ENCODE results near the gene KCNAB2. TPM values are rescaled to one million over a fixed set of nuclear protein-coding genes. Genes with fewer than 3 reads are reported as not detected.
A peak's percentile ranks its signal among the peaks of the same experiment; 100 is the strongest.

KCNAB2 gene
- total RNA-seq, 2 donors from 2014 or later: 9.3 to 14.3 TPM

DNA sequence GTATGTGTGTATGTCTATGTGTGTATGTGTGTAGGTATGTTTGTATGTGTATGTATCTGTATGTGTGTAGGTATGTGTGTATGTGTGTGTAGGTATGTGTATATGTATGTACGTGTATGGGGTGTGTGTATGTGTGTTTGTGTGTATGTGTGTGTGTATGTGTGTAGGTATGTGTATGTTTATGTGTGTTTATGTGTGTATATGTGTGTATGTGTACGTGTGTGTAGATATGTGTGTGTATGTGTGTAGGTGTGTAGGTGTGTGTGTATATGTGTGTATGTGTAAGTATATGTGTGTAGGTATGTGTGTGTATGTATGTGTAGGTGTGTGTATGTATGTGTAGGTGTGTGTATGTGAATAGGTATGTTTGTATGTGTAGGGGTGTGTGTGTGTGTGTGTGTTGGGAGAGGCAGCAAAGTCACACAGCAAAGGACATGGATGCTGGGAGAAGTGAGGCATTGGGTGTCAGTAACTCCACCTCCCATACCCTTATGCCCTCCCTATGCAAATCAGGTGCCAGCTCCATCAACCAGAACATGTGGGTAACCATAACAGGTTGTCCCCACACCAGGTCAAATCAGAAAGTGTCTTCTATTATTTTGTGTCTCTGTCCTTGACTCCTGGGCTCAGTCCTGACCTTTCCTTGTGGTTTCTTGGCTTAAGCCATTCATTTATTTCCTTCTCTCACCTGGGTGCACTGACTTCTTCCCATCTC lies 15.0 kb upstream of the KCNAB2 start:
- Histone ChIP-seq H3K27ac (no peak overlapping the region), H3K9me3 (no peaks in the 10 kb centered on the region), H3K36me3 (no peaks in the 10 kb centered on the region), H3K4me3 (no peak overlapping the region), H3K27me3 (no peaks in the 10 kb centered on the region), H3K4me1 (peaks cover 0 to 13% of the 10 kb centered on the region in 2 donors)
- DNase-seq (ENCODE audit: low spot score): no peak
- no peak for TF ChIP-seq CTCF (IDR thresholded peaks at IDR 0.05)

GRCh38 chr1:6033124-6033523 lies 12.6 kb upstream of the KCNAB2 start:
- DNase-seq (ENCODE audit: low spot score): no peak
- TF ChIP-seq CTCF (IDR thresholded peaks at IDR 0.05): no peak
- H3K4me3 ChIP-seq: no peak overlapping the region
- H3K4me1 ChIP-seq: peaks cover 0 to 6% of the 10 kb centered on the region in 2 donors
- no peaks in the 10 kb centered on the region for H3K27me3 ChIP-seq
- H3K9me3 ChIP-seq: no peaks in the 10 kb centered on the region
- H3K36me3 ChIP-seq: no peaks in the 10 kb centered on the region
- no peak overlapping the region for H3K27ac ChIP-seq

DNA sequence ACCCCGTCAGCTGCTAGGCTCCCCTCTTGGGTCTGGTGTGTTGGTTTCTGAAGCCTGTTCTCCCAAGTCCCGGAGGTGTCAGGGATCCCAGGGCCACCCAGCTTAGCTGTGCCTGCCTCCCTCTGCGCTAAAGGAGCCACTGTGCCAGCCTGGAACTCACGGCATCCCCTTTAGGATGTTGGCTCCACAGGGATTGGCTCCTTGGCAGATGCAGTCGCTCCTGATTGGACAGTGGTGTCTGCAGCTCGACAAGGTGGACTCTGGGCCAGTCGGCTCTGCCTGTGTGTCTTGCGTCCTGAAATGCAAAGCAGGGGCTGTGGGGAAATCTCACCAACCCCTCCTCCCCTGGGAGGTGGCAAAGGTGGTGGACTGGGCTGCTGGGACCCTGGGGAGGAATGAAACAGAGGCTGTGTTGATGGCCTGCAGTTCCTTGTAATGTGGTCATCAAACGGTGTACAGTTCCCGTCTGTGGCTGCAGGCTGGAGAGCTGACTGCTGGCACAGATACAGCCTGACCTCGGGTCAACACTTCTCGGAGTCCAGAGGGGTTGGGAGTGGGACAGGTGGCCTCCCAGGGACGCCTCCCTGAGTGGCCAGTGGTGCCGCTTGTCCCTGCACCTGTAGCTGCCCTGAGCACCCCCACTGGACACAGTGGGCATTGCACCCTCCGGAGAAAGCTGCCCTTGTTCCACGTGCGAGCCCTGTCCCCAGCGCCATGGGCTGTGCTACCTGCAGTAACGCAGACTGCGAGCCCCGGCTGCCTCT lies 11.5 kb upstream of the KCNAB2 start:
- TF ChIP-seq CTCF (IDR thresholded peaks at IDR 0.05): peak; percentile 81 to 84
- no peak for DNase-seq (ENCODE audit: low spot score)
- Histone ChIP-seq H3K4me3 (no peak overlapping the region), H3K27me3 (no peaks in the 10 kb centered on the region), H3K4me1 (peaks cover 0 to 6% of the 10 kb centered on the region in 2 donors), H3K36me3 (no peaks in the 10 kb centered on the region), H3K9me3 (no peaks in the 10 kb centered on the region), H3K27ac (no peak overlapping the region)

DNA sequence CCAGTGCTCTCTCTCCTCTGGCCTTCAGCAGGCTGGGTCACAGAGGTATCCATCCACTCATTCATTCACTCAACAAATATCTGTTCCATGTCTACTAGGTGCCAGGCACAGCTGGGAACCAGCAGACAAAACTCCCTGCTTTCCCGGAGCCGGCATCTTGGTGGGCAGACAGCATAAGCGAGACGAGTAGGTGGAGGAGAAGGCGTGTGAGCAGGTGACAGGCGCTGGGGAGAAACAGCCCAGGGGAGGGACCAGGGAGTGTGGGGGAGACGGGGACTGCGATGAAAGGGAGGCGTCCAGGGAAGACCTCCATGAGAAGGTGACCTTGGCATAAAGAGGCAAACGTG lies 11.0 kb upstream of the KCNAB2 start:
- no peaks in the 10 kb centered on the region for H3K9me3 ChIP-seq
- no peaks in the 10 kb centered on the region for H3K27me3 ChIP-seq
- no peak for DNase-seq (ENCODE audit: low spot score)
- H3K4me1 ChIP-seq: peaks cover 0 to 6% of the 10 kb centered on the region in 2 donors
- no peak for TF ChIP-seq CTCF (IDR thresholded peaks at IDR 0.05)
- H3K27ac ChIP-seq: no peak overlapping the region
- no peaks in the 10 kb centered on the region for H3K36me3 ChIP-seq
- H3K4me3 ChIP-seq: no peak overlapping the region

DNA sequence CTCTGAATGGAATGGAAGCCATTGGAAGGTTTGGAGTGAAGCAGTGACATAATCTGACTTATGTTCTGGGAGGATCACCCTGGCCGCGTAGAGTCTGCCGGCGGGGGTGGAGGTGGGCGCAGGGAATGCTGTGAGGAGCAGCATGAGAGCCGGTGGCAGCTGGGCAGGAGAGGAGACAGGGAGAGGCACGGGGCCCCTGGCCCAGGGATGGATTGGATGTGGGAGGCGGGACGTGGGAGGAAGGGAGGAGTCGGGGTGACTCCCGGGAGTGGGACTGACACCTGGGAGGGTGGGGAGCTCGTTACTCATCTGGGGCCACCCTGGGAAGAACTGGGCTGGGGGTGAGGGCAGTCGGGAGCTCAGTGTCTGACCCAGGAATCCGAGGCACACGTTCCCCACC lies 10.4 kb upstream of the KCNAB2 start:
- Histone ChIP-seq H3K36me3 (no peaks in the 10 kb centered on the region), H3K9me3 (no peaks in the 10 kb centered on the region), H3K4me3 (no peak overlapping the region), H3K4me1 (peaks cover 0 to 6% of the 10 kb centered on the region in 2 donors), H3K27ac (no peak overlapping the region), H3K27me3 (no peaks in the 10 kb centered on the region)
- no peak for TF ChIP-seq CTCF (IDR thresholded peaks at IDR 0.05)
- DNase-seq (ENCODE audit: low spot score): no peak
